DMS53 (cell line): ENCODE measurements around the gene C4B.

ENCODE experiments used
- DNase-seq: peaks from one replicate; lab custom pipeline; 2025; lab: John Stamatoyannopoulos, UW

Gene C4B

DNA sequence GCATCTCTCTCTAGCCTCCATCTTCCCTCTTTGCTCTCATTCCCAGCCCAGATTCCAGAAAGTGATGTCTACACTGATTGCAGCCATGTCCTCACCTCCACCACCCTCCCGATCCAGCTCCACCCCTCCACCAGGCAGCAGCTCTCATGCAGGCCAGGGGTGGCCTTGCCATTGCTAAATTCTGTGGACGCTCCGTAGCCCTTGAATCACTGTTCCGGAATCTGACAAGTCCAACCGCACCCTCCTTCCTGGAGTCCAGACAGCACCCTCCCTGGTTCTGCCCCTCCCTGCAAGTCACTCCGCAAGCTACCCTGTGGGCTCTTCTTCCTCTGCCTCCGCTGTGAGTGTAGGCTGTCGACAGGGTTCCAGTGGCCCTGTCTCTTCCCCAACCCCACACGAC is 68.3 kb downstream of the C4B start:
- DNase-seq, result no peak

DNA sequence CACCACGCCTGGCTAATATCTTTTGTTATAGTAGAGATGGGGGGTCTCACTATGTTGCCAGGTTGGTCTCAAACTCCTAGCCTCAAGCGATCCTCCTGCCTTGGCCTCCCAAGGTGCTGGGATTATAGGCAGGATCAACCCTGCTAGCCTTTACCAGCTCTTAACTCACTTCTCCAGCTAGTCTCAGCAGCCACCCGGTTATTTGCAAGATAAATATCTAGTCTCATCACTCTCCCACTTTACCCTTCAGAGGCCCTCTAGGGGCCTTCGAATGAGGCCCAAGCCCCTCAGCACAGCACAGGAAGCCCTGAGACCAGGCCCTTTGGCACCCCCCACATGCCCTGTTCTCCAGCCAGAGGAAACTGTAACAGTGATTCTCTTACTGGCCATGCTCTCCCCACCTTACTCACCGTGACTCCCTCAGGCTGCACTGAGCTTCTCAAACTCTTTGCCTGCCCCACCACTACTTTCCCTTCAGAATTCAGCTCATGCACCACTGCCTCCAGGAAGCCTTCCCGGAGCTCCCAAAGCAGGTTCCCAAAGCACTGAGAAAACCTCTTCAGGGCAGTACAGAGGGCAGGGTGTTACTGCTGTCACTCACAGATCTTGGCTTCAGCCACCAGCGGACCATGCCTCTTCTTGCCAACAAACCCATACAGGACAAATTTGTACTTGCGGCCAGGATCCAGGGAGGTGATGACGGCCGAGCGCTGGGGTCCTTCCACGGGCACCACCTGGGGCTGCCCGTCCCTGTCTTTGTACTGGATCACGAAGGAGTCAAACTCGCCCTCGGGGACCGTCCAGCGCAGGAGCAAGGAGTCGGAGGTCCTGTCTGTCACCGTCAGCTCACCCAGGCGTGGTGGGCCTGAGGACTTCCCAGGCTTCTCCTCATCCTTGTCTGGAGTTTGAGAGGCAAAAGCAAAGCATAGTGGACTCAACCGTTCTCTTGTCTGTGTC is 69.5 kb downstream of the C4B start:
- no peak for DNase-seq

- DNase-seq, result no peak
These were observed 70.2 kb downstream of the C4B start for GRCh38 chr6:32084780-32085179.
